ENCODE results near the gene TMEM129. TPM values are rescaled to one million over a fixed set of nuclear protein-coding genes. Genes with fewer than 3 reads are reported as not detected.
A peak's percentile ranks its signal among the peaks of the same experiment; 100 is the strongest.

The TMEM129 gene
- total RNA-seq, 1 donor from 2014 or later: 121 TPM

DNA sequence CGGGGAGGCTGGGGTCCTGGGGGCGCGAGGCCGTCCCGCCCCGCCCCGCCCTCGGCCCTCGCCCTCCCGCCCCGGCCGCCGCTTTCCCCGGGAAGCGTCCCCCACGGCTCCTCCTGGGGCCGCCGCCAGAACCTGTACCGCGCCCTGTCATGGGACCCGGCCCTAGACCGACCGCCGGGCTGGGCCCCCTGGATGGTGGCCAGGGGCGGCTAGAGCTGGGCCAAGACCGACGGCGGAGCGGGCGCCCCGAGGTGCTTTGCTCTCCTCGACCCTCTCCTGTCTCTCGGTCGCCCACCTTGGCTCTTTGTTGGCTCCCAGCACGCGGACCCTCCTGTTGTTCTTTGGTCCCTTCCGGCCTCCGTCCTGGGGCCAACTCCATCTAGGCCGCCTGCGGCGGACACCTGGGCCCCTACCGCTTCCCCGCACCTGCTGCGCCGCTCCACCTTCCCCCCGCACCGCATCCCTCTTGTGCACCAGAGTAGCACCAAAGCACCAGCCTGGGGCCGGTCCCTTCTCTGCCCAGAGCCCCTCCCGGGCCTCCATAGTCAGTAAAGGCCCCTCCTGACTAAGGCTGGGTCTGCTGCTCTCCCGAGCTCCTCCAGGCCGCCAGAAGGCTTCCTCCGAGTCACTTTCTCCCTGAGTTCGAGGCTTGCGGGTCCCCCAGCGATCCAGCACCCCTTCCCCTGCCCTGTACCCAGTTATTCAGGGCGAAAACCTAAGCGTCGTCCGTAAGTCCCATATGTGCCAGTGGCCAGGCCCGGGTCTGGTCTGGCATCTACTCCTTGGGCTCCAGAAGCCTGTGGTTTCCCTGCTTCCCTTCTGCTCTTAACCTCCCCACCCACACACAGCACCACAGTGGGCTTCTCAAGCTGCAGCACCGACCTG lies 785 bp upstream of the TMEM129 start:
- no peak for DNase-seq (ENCODE audit: low read depth)

DNA sequence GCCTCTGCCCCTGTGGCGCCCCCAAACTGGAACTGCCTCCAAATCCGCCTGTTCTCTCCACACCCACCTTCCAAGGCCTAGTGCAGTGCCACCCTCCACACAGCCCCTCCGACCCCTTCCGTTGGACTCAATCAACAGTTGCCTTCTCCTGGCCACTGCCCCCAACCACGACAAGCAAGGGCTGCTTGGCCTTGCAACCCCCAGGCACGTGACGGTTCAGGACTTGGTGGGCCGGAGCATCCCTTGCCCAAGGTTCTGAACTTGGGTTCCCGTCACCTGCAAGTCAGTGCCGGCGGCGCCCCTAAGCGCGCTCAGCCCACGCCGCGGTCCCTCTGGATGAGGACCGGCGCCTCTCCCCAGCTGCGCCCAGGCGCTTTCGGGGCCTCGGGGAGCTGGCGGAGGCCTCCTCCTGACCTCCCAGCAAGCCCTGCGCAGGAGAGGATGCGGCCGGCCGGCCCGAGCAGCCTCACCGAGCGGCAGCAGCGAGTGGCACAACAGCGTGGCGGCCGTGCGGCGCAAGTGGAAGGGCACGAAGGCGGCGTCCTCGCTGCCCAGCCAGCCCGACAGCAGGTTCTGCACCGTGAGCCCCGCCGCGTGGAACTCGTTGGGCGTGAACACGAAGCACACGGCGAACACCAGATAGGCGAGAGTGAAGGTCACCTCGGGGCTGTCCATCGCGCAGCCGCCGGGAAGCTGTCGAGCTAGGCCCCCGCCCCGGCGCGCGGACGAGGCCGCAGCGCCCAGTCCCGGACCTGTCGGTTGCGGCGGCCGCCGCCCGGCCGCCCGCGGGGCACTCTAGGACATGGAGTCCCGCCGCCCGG lies 750 bp downstream of the TMEM129 start:
- peak; percentile 59 for DNase-seq (ENCODE audit: low read depth)

DNA sequence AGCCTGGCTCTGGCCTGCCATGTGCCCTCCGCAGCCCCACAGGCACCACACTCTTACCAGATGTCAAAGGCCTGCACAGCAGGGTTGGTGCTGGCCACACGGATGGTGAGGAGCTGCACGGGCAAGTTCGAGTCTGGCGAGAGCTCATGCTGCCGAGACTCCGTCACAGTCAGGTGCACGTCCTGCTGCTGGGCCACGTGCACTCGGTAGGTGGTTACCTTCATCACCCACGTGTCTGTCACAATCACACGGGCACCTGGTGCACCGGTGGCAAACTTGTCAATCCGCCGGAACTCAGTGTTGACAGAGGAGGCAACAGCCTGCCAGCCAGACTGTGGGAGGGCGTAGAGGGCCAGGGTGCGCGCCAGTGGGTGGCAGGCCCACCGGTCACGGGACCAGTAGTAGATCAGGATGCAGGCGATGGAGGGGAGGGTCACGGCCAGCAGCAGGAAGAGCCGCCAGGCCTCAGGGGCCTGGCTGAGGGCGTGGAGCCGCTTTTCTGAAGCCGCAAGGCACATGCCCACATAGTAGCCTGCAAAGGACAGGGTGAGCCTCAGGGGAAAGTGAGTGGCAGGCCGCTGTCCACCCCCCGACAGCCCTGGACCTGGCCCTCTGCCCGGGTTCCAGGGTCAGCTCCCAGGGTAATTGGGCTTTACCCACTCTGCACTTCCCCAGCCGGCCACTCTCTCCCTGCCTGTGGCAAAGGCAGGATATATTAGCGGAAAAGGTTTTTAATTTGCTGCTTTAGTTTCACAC lies 2.9 kb downstream of the TMEM129 start:
- DNase-seq (ENCODE audit: low read depth): no peak

DNA sequence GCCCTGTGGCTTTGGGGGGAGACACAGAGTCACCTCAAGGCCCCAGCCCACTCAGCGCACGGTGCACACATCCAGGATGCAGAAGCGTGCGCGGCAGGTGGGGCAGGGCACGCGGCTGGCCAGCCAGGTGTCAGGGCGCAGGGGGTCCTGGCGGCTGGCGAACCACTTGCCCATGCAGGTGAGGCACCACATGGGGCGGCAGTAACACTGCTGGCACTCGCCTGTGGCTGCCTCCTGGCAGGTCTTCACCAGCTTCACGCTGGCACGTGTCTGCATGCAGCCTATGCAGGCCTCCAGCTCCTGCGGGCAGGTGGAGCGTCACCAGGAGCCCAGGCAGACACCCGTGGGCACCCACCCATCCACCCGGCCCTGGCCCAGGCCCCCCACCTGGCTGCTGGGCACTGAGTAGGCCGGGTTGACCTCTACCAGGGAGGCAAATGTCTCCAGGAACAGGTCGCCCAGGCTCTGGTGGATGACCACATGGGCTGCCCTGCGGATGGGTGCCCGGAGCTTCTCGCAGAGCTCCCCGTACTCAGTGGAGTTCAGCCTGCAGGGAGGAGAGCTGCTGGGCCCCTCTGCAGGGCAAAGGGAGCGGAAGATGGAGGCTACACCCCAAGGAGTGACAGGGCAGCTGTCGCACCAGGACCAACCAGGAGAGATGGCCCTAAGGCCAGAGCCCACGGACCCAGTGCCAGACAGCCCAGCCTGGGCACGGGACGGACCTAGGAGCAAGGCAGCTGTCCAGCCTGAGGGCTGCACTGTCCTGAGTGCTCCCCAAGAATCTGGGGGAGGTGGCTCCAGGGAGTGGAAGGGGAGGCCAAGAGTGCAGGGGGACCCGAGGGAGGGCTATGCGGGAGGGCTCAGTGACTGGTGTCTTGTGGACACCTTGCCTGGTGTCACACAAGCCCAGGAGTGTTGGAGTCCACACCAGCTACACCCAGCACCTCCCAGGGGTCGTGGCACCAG lies 3.7 kb downstream of the TMEM129 start:
- no peak for DNase-seq (ENCODE audit: low read depth)

DNA sequence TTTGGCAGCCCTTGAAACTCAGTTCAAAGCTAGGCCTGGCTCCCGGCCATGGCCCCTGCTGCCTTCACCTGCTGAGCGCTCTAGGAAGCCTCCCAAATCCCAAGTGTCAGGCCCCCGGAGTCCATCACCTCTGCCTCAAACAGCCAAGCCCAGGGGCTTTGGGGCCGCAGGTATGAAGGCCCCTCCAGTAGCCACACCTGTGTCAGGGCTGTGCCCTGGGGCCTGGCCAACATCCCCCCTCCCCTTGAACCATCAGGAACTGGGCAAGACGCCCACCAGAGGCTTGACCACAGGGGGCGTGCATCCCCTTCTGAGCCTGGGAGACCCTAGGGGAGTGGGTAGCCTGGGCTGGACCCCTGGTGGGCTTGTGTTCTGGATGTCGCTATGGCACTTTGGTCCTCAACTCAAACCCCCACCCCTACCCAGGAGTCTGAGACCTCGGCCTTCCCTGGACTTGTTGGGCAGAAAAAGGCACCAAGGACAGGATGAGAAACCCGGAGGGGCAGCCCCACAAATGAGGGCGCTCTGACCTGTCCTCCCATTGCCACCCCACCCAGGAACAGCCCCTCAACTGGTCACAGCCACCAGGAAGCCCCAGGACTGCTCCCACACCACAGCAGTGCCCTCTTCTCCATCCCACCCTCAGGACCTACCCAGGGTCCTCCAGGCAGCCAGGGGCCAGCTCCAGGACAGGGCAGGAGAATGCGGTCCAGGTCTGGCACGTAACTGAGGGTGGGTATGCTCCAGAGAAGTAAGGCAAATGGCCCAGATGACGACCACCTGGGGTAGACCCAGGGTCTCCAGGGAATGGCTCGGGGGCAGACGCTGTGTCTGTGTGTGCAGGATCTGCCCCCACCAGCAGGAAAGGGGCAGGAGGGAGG lies 4.8 kb downstream of the TMEM129 start:
- DNase-seq (ENCODE audit: low read depth): no peak

DNA sequence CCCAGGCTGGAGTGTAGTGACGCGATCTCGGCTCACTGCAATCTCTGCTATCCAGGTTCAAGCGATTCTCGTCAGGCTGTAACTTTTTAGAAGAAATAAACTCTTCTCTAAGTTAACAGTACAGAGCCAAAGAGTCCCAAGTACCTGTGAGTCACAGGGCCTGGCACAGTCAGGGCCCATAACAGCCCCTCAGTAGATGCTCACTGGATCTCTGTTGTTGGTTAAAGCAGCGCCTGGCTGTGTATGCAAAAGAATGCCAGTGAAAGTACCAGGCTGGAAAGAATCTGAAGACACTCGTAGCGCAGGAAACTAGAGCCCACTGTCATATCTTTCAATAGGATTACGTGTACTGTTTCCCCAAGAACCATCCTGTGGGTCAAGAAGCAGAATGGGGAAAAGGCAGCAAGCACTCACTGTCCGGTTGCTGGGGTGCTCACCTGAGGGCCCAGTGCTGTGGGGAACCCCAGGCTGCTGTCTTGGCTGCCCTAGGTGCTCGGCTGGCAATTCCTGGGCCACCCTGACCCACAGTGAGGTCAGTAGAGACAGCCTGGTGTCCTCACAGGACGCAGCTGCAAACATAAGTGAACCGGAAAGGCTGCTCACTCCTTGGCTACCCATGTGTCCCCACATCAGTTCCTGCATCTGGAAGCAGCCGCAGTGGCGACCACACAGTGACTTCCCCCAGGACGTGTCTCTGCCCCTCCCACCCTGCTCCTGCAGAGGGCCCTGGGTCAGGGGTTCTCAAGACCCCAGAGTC lies 5.9 kb downstream of the TMEM129 start:
- no peak for DNase-seq (ENCODE audit: low read depth)

DNA sequence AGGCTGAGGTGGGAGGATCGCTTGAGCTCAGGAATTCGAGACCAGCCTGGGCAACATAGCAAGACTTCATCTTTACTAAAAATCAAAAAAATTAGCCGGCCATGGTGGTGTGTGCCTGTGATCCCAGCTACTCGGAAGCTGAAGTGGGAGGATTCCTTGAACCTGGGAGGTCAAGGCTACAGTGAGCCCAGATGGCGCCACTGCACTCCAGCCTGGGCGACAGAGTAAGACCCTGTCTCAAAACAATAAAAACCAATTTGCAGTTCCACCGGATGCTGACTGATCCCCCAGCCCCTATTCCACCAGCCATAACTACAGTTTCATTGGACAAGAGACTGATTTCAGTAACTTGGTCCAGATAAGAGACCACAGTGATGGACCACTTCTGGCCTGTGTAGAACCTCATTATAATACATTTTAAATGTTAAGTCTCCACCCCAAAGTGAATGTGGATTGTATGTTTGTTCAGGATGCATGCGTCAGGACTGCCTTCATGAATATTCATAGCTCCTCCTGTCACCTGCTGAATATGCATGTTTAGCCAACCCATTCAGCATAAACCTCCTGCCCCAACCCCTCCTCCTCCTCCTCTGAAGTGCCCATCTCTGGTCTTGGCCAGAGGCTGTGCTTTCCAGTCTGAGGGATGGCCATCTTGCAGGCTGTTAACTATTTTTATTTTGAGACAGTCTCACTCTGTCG lies 6.7 kb downstream of the TMEM129 start:
- DNase-seq (ENCODE audit: low read depth): no peak

DNA sequence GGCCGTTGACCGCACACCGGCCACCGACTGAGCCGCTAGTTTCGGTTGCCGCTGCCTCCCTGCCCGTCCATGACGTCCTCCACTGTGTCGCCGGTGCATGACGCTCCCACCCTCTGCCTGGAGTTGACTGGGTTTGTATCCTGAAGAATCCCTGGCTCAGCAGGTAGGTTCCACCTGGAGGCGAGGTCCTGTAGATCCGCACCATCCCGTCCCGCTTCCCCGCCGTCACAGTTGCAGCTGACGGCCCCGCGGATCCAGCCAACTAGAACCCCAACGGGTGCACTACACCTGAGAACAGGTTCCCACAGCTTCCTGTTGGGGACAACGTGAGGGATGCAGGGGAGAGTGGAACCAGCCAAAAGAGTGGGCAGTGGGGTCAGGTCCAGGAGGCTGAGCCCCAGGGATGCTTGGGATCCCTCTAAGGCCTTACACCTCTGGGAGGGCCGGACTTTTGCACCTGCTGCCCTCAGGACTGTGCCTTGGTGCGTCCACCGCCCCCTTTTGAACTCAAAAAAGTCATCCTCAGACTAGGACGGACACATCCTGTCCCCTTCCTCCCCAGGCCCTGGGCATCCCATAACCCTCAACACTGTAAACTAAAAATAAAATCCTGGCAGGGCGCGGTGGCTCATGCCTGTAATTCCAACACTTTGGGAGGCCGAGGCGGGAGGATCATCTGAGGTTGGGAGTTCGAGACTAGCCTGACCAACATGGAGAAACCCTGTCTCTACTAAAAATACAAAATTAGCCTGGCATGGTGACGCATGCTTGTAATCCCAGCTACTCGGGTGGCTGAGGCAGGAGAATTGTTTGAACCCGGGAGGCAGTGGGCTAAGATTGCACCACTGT lies 7.9 kb downstream of the TMEM129 start:
- no peak for DNase-seq (ENCODE audit: low read depth)

DNA sequence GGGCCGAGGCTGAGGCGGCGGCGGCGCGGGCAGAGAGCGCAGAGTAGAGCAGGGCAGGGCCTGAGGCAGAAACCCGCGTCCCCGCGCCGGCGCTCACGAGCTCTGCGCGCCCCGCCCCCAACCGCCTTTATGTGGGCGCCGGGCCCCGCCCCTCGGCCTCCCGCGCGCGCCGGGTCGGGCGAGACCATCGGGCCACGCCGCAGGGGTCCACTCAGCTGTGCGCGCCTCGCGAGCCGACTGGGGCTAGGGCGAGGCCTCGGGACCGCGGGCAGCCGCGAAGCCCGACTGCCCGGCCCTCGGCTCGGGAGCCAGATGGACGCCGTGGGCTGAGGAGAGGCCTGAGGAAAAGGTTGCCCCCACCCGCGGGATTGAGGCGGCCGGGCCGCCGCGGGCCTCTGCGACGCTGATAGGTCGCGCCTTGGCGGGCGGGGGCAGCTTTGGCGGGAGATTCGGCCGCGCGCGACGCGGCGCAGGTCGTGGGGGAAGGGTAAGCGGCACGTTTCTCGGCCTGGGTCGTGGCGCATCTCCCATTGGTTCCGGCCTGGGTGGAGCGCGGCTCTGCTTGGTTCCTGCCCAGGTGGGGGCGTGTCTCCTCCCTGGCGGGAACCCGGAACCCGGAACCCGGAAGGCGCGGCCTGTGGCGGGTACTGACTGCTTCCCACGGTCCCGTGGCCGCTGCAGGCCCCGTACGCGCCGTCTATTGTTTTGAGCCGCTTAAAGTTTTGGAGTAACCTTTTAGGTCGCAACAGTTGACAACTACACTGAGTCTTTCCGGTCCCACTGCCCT lies 8.7 kb downstream of the TMEM129 start, which contains the start of gene SLBP:
TSS of gene SLBP (minus strand) at position 104 of the 787 bp plus-strand sequence. CDS start 131 bp downstream, outside the sequence.
- DNase-seq (ENCODE audit: low read depth): peak; percentile 87

DNA sequence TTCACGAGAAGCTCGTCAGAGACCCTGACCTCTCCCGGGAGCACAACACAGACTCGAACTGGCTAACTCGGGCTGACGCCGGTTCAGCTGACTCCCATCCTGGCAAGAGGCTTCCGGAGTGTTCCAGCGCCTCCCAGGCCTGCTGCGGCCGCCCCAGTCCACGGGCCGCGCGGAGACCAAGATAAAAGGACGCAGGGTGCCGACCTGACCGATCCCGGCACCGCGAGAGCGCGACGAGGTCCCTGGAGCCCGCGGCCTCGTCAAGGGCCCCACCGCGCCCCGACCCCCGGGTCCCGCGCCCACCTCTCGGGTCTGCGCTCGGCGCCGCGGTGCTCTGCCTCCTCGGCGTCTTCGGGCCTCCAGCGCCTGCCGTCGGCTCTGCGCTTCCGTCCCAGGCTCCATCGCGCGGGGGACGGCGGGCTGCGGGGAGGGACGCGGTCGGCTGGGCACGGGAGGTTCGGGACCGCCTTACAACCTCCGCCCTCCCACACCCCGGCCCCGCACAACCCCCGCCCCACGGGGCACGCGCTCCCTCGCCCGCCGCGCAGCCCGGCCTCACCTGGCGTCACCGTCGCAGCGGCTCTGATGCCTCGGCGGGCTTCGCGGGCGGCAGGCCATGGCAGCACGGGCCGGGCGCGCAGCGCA lies 9.4 kb downstream of the TMEM129 start:
- peak; percentile 64 for DNase-seq (ENCODE audit: low read depth)

DNA sequence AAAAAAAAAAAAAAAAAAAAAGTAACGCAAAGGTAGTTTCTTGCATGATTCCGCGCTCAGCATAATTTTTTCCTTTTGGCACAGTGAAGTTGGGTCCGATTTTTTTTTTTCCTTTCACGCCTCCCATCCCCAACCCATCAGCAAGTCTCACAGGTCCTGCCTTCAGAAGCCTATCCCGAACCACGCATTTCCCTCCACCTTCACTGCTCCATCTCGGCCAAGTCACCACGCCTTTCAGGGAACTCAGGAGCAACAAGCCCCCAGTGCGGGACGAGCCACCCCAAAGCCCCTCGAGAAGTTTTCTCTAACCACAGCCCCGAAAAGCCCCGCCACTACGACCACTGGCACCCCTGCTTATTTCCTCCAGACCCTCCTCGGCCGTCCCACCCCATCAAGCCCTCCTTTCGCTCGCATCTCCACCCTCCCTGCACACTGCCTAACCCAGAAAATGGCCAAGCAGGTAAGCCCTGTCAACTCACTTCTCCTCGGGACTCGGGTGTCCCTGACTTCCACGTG lies 10.0 kb downstream of the TMEM129 start:
- no peak for DNase-seq (ENCODE audit: low read depth)

DNA sequence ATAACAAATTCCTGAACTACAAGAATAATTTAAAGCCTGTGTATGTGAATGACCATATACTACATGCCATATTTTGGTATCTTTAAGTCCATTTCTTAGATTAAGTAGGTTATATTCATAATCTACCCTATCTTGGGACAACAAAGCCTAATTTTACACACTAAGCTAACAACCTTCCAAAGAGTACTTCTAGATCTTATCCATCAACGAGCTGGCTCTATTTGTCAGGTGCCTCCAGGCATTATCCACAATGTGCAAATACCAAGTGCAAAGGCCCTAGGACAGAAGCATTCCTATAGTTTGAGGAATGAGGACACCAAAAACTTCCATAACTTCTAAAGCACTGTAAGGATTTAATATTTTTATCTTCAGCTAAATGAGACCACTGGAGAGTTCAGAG lies 12.5 kb downstream of the TMEM129 start:
- no peak for DNase-seq (ENCODE audit: low read depth)

DNA sequence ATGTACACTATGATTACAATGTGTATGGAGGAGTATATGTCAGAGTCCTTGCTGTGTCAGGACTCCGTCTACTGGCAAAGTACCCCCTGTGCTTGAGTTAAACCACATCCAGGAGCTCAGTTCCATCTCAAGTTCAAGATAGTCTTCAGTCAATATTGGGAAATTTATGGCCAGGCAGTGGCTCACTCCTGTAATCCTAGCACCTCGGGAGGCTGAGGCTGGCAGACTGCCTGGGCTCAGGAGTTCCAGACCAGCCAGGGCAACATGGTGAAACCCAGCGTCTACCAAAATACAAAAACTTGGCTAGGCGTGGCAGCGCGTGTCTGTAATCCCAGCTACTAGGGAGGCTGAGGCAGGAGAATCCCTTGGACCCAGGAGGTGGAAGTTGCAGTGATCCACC lies 14.8 kb downstream of the TMEM129 start:
- DNase-seq (ENCODE audit: low read depth): no peak

DNA sequence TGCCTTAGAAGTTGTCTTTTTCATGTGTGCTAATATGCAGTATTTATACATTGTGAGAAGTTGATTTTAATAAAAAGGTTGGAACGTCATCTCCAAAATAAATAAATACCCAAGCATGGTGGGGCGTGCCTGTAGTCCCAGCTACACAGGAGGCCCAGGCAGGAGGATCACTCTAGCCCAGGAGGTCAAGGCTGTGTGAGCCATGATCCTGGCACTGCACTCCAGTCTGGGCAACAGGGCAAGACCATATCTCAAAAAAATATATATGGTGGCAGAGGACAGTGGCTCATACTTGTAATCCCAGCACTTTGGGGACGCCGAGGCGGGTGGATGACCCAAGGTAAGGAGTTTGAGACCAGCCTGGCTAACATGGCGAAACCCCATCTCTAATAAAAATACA lies 15.4 kb downstream of the TMEM129 start:
- no peak for DNase-seq (ENCODE audit: low read depth)

DNA sequence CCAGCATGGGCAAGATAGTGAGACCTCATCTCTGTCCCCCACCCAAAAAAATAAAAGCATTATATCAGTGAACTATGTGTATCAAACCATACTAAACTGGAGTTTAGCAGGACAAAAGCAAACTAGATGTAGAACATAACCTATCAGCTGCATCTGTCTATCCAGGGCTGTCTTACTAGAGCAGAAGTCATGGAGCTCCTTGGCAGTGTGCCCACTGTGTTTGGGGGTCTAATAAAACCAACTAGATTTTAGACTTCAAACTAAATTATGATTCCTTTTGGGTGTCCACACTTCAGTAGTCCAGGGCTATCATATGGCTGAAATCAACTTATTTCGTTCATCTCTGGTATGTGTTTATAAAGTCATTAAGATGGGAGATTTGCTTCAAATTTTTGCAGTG lies 17.3 kb downstream of the TMEM129 start:
- DNase-seq (ENCODE audit: low read depth): no peak
